Muscle of leg (tissue), 11 donors: Measurements from ENCODE around the gene POU2AF3. TPM values are rescaled to one million over a fixed set of nuclear protein-coding genes. Genes with fewer than 3 reads are reported as not detected.
"Not testable (repeated sequence)": the region's sequence is repeated elsewhere in the genome, so short reads cannot be mapped to it uniquely, and the experiment has no call there.

Experiments
- DNase-seq: peaks from one replicate; pipeline ENCODE4 v3.0.0; 2013
- H3K27ac ChIP-seq: one replicate; pipeline ENCODE4 v1.5.1; 2013; ENCODE audit warnings: mild to moderate bottlenecking, low read length, control low read depth
- H3K27me3 ChIP-seq: one replicate; pipeline ENCODE4 v1.6.1; 2013; ENCODE audit warnings: low read length; ENCODE audit not compliant: control insufficient read depth, insufficient read depth
- H3K36me3 ChIP-seq: one replicate; pipeline ENCODE4 v1.6.1; 2013; ENCODE audit warnings: low read length; ENCODE audit not compliant: control insufficient read depth, insufficient read depth
- H3K4me1 ChIP-seq: one replicate; pipeline ENCODE4 v1.6.1; 2013; ENCODE audit warnings: low read length; ENCODE audit not compliant: control insufficient read depth, insufficient read depth
- H3K4me3 ChIP-seq: one replicate; pipeline ENCODE4 v1.5.1; 2013; ENCODE audit warnings: low read length, control low read depth
- H3K9me3 ChIP-seq: replicated peaks from 2 replicates; pipeline ENCODE4 v1.6.1; 2013; ENCODE audit warnings: low read depth, low read length; ENCODE audit not compliant: control insufficient read depth
- WGBS: methylation state at CpG from one replicate; pipeline ENCODE4 v1.1.5; 2013; ENCODE audit warnings: missing lambda C conversion rate; ENCODE audit not compliant: insufficient coverage; 5-methylcytosine and 5-hydroxymethylcytosine counted together
- polyA plus RNA-seq, 8 donors: library from polyadenylated mRNA; unstranded; fragments of 120-200 nt; gene quantifications; one replicate each; pipeline versions ENCODE4 v1.2.1 to v1.2.3, GENCODE V29; 2013; ENCODE audit warnings: inconsistent platforms in 1 of 8, low replicate concordance in 1 of 8; ENCODE audit not compliant: insufficient read length in 8 of 8, insufficient read depth in 1 of 8
- total RNA-seq: library from RNA; stranded (reverse); fragments of 120-200 nt; gene quantifications from one replicate; pipeline ENCODE4 v1.2.4, GENCODE V29; 2013

POU2AF3 gene
- total and polyA plus RNA-seq, 9 donors, result 2.7 to 6.2 (median 4.6) TPM

- H3K4me3 ChIP-seq, DNase-seq, H3K9me3 ChIP-seq, H3K27me3 ChIP-seq, H3K27ac ChIP-seq, H3K36me3 ChIP-seq: not testable (repeated sequence)
- peaks cover 16% of the 10 kb centered on the region for H3K4me1 ChIP-seq
- no CpG with 5 or more reads among the region's 4 CpGs for WGBS
Measured at GRCh38 chr11:111268303-111268702, 30.0 kb upstream of the POU2AF3 start.

- peak overlapping the region; percentile 73 for H3K27ac ChIP-seq
- no peaks in the 10 kb centered on the region for H3K36me3 ChIP-seq
- peaks cover 16% of the 10 kb centered on the region for H3K4me1 ChIP-seq
- H3K4me3 ChIP-seq, result no peak overlapping the region
- no peaks in the 10 kb centered on the region for H3K27me3 ChIP-seq
- 20% methylated on average over 1 of the region's 5 CpGs for WGBS
- H3K9me3 ChIP-seq, result no peaks in the 10 kb centered on the region
- DNase-seq, result peak; percentile 90
Measured at GRCh38 chr11:111269146-111269868, 29.0 kb upstream of the POU2AF3 start.

- Histone ChIP-seq H3K27ac (no peak overlapping the region), H3K27me3 (no peaks in the 10 kb centered on the region), H3K9me3 (no peaks in the 10 kb centered on the region), H3K36me3 (no peaks in the 10 kb centered on the region), H3K4me1 (peaks cover 12% of the 10 kb centered on the region), H3K4me3 (no peak overlapping the region)
- no CpG with 5 or more reads among the region's 3 CpGs for WGBS
- no peak for DNase-seq
Measured at GRCh38 chr11:111272420-111272819, 25.9 kb upstream of the POU2AF3 start.

GRCh38 chr11:111282562-111283075 is 15.7 kb upstream of the POU2AF3 start:
- no peak for DNase-seq
- peaks cover 16% of the 10 kb centered on the region for H3K4me1 ChIP-seq
- no peaks in the 10 kb centered on the region for H3K27me3 ChIP-seq
- 27% methylated on average over 1 of the region's 3 CpGs for WGBS
- no peak overlapping the region for H3K4me3 ChIP-seq
- H3K9me3 ChIP-seq, result no peaks in the 10 kb centered on the region
- no peaks in the 10 kb centered on the region for H3K36me3 ChIP-seq
- H3K27ac ChIP-seq, result no peak overlapping the region

GRCh38 chr11:111283945-111284481 is 14.3 kb upstream of the POU2AF3 start:
- H3K27me3 ChIP-seq, result no peaks in the 10 kb centered on the region
- no peak overlapping the region for H3K27ac ChIP-seq
- no peaks in the 10 kb centered on the region for H3K36me3 ChIP-seq
- H3K9me3 ChIP-seq, result no peaks in the 10 kb centered on the region
- DNase-seq, result peak; percentile 56
- H3K4me1 ChIP-seq, result peaks cover 16% of the 10 kb centered on the region
- 29% methylated on average over 20 of the region's 33 CpGs for WGBS
- H3K4me3 ChIP-seq, result no peak overlapping the region

- Histone ChIP-seq H3K36me3 (no peaks in the 10 kb centered on the region), H3K4me1 (peaks cover 16% of the 10 kb centered on the region), H3K9me3 (no peaks in the 10 kb centered on the region), H3K4me3 (no peak overlapping the region), H3K27me3 (no peaks in the 10 kb centered on the region), H3K27ac (no peak overlapping the region)
- DNase-seq, result peak; percentile 42
- 40% methylated on average over 11 of the region's 18 CpGs for WGBS
Measured at GRCh38 chr11:111285189-111286091, 12.9 kb upstream of the POU2AF3 start.

- no peaks in the 10 kb centered on the region for H3K36me3 ChIP-seq
- no peak for DNase-seq
- H3K9me3 ChIP-seq, result no peaks in the 10 kb centered on the region
- H3K4me3 ChIP-seq, result no peak overlapping the region
- H3K27me3 ChIP-seq, result no peaks in the 10 kb centered on the region
- WGBS, result 94% methylated on average over 2 of the region's 5 CpGs
- no peak overlapping the region for H3K27ac ChIP-seq
- H3K4me1 ChIP-seq, result no peaks in the 10 kb centered on the region
Measured at GRCh38 chr11:111291764-111292163, 6.6 kb upstream of the POU2AF3 start.

- WGBS, result no CpG with 5 or more reads among the region's 1 CpG
- not testable (repeated sequence) for DNase-seq, H3K36me3 ChIP-seq, H3K9me3 ChIP-seq, H3K27me3 ChIP-seq, H3K4me1 ChIP-seq, H3K27ac ChIP-seq, H3K4me3 ChIP-seq
Measured at GRCh38 chr11:111292408-111292807, 5.9 kb upstream of the POU2AF3 start.

GRCh38 chr11:111296196-111296595 is 2.1 kb upstream of the POU2AF3 start:
- Histone ChIP-seq H3K27ac (no peak overlapping the region), H3K36me3 (no peaks in the 10 kb centered on the region), H3K9me3 (no peaks in the 10 kb centered on the region), H3K4me3 (no peak overlapping the region), H3K27me3 (peaks cover 20% of the 10 kb centered on the region), H3K4me1 (peaks cover 23% of the 10 kb centered on the region)
- WGBS, result 76% methylated on average over 2 of the region's 3 CpGs
- no peak for DNase-seq

- WGBS, result 93% methylated on average over 5 of the region's 10 CpGs
- H3K4me1 ChIP-seq, result peaks cover 35% of the 10 kb centered on the region
- no peak overlapping the region for H3K4me3 ChIP-seq
- no peak overlapping the region for H3K27ac ChIP-seq
- DNase-seq, result no peak
- H3K36me3 ChIP-seq, result no peaks in the 10 kb centered on the region
- peaks cover 20% of the 10 kb centered on the region for H3K27me3 ChIP-seq
- no peaks in the 10 kb centered on the region for H3K9me3 ChIP-seq
Measured at GRCh38 chr11:111297696-111298095, 650 bp upstream of the POU2AF3 start.
